GM23338 (cell line): ENCODE results near the gene GNB2. TPM values are rescaled to one million over a fixed set of nuclear protein-coding genes. Genes with fewer than 3 reads are reported as not detected.

Source experiments
- ATAC-seq: fragments of 200-7000 bp; cut with Tn5 transposase; 3 replicates; pipeline ENCODE4 v1.9.1; 2020
- DNase-seq: peaks from one replicate; pipeline ENCODE4 v3.0.0-alpha.2; 2015; ENCODE audit warnings: low spot score
- H2AFZ ChIP-seq: fragments of 200-600 bp; sonication (generic); 2 replicates; pipeline ENCODE4 v1.8.0; 2016; ENCODE audit warnings: antibody characterized with exemption, mild to moderate bottlenecking, moderate library complexity
- H3F3A ChIP-seq: fragments of 200-600 bp; sonication (generic); replicated peaks from 2 replicates; pipeline ENCODE4 v1.8.0; 2017; ENCODE audit warnings: antibody characterized with exemption, mixed run types, low read depth
- H3K27ac ChIP-seq: fragments of 200-600 bp; sonication (generic); 2 replicates; pipeline ENCODE4 v1.6.1; 2016; ENCODE audit warnings: low read depth
- H3K27me3 ChIP-seq: fragments of 200-600 bp; sonication (generic); 2 replicates; pipeline ENCODE4 v1.8.0; 2016; ENCODE audit warnings: mild to moderate bottlenecking, mixed run types, moderate library complexity; ENCODE audit not compliant: insufficient read depth
- H3K36me3 ChIP-seq: fragments of 200-600 bp; sonication (generic); 2 replicates; pipeline ENCODE4 v1.8.0; 2016; ENCODE audit warnings: mild to moderate bottlenecking; ENCODE audit not compliant: insufficient read depth
- H3K4me1 ChIP-seq: fragments of 200-600 bp; sonication (generic); 2 replicates; pipeline ENCODE4 v1.8.0; 2016; ENCODE audit warnings: mild to moderate bottlenecking, moderate library complexity; ENCODE audit not compliant: insufficient read depth
- H3K4me2 ChIP-seq: fragments of 200-600 bp; sonication (generic); 2 replicates; pipeline ENCODE4 v1.7.1; 2017; ENCODE audit warnings: mixed run types
- H3K4me3 ChIP-seq: fragments of 200-600 bp; sonication (generic); 2 replicates; pipeline ENCODE4 v1.6.1; 2016; ENCODE audit warnings: mixed run types
- H3K79me2 ChIP-seq: fragments of 200-600 bp; sonication (generic); replicated peaks from 2 replicates; pipeline ENCODE4 v1.8.0; 2017; ENCODE audit warnings: mild to moderate bottlenecking; ENCODE audit not compliant: insufficient read depth
- H3K9me2 ChIP-seq: fragments of 200-600 bp; sonication (generic); 2 replicates; pipeline ENCODE4 v1.8.0; 2017; ENCODE audit not compliant: insufficient read depth
- H4K20me1 ChIP-seq: fragments of 200-600 bp; sonication (generic); replicated peaks from 2 replicates; pipeline ENCODE4 v1.8.0; 2017; ENCODE audit warnings: mild to moderate bottlenecking; ENCODE audit not compliant: insufficient read depth
- H3K27ac Mint-ChIP-seq: 2 replicates; pipeline ENCODE4 v1.8.0; 2020; ENCODE audit warnings: inconsistent platforms, mild to moderate bottlenecking, moderate library complexity, mixed read lengths
- H3K27me3 Mint-ChIP-seq: 3 replicates; pipeline ENCODE4 v1.8.0; 2022; ENCODE audit warnings: low read depth, mild to moderate bottlenecking, moderate library complexity, mixed read lengths, inconsistent platforms; ENCODE audit not compliant: insufficient read depth, poor library complexity
- H3K36me3 Mint-ChIP-seq: 3 replicates; pipeline ENCODE4 v1.8.0; 2021; ENCODE audit warnings: low read depth, mild to moderate bottlenecking, inconsistent platforms, moderate library complexity, mixed read lengths
- H3K4me1 Mint-ChIP-seq: 3 replicates; pipeline ENCODE4 v1.8.0; 2020; ENCODE audit warnings: mild to moderate bottlenecking, inconsistent platforms, mixed read lengths
- H3K4me3 Mint-ChIP-seq: 3 replicates; pipeline ENCODE4 v1.8.0; 2021; ENCODE audit warnings: moderate library complexity, mild to moderate bottlenecking, inconsistent platforms, mixed read lengths
- H3K9me3 Mint-ChIP-seq: 3 replicates; pipeline ENCODE4 v1.8.0; 2020; ENCODE audit warnings: moderate library complexity, mild to moderate bottlenecking, inconsistent platforms, mixed read lengths
- CREB1 ChIP-seq: fragments of 250-450 bp; sonication (Bioruptor Pico); IDR thresholded peaks from 2 replicates; pipeline ENCODE4 v1.5.0; 2020; ENCODE audit warnings: low read depth, mild to moderate bottlenecking, moderate library complexity
- EZH2 ChIP-seq: fragments of 200-600 bp; sonication (generic); IDR thresholded peaks from one replicate; pipeline ENCODE4 v1.8.0; 2017; ENCODE audit warnings: antibody characterized with exemption, mild to moderate bottlenecking, low read depth; ENCODE audit not compliant: unreplicated experiment
- EZH2phosphoT487 ChIP-seq: fragments of 200-600 bp; sonication (generic); IDR thresholded peaks from one replicate; pipeline ENCODE4 v1.8.1; 2018; ENCODE audit warnings: antibody characterized with exemption; ENCODE audit not compliant: unreplicated experiment
- JUNB ChIP-seq: IDR thresholded peaks from one replicate; pipeline ENCODE4 v1.6.1; 2016; ENCODE audit warnings: antibody characterized with exemption; ENCODE audit not compliant: unreplicated experiment
- NANOG ChIP-seq: IDR thresholded peaks from 2 replicates; pipeline ENCODE4 v1.6.1; 2016; ENCODE audit warnings: antibody characterized with exemption, borderline replicate concordance
- POLR2AphosphoS5 ChIP-seq: IDR thresholded peaks from 2 replicates; pipeline ENCODE4 v1.6.1; 2016; ENCODE audit warnings: antibody characterized with exemption, low read depth
- STAT1 ChIP-seq: IDR thresholded peaks from one replicate; pipeline ENCODE4 v1.6.1; 2016; ENCODE audit warnings: antibody characterized with exemption; ENCODE audit not compliant: unreplicated experiment
- ZNF114 ChIP-seq: fragments of 250-450 bp; sonication (Bioruptor Pico); IDR thresholded peaks from 2 replicates; pipeline ENCODE4 v1.5.0; 2020; ENCODE audit warnings: mild to moderate bottlenecking, moderate library complexity
- ZNF331 ChIP-seq: fragments of 250-450 bp; sonication (Bioruptor Pico); IDR thresholded peaks from 2 replicates; pipeline ENCODE4 v1.5.0; 2020; ENCODE audit warnings: low read depth, mild to moderate bottlenecking, moderate library complexity
- polyA plus RNA-seq: library from polyadenylated mRNA; unstranded; fragments of >200 nt; fragmentation: Nextera tagmentation; extraction: Ambion mirVana; gene quantifications from 2 replicates; pipeline ENCODE4 v1.2.1, GENCODE V29; 2016
- total RNA-seq: library from RNA; depleted of rRNA; stranded (reverse); fragments of >200 nt; shearing (Covaris generic); gene quantifications from 2 replicates; pipeline ENCODE4 v1.2.3, GENCODE V29; 2014
- TF ChIP-seq, protein P1 (sequence below): IDR thresholded peaks from 2 replicates; pipeline ENCODE4 v1.6.1; 2016; ENCODE audit warnings: antibody characterized with exemption
- TF ChIP-seq, protein P2 (sequence below): fragments of 250-450 bp; sonication (Bioruptor Pico); IDR thresholded peaks from 2 replicates; pipeline ENCODE4 v1.5.0; 2020; ENCODE audit warnings: mild to moderate bottlenecking, moderate library complexity
- TF ChIP-seq, protein P3 (sequence below): IDR thresholded peaks from one replicate; pipeline ENCODE4 v1.6.1; 2018; ENCODE audit warnings: antibody characterized with exemption; ENCODE audit not compliant: unreplicated experiment
- TF ChIP-seq, protein P4 (sequence below), 2 experiments: fragments of 200-600 bp in 1 of 2; sonication (generic) in 1 of 2; conservative IDR thresholded peaks; 2 replicates each; pipeline versions ENCODE4 v1.5.1 to v1.6.1; 2016 to 2017; ENCODE audit warnings: antibody characterized with exemption in 2 of 2, low read depth in 2 of 2, mild to moderate bottlenecking in 2 of 2, moderate library complexity in 1 of 2

Gene GNB2
- total and polyA plus RNA-seq, 2 experiments from 2014 or later: 112 to 153 TPM

DNA sequence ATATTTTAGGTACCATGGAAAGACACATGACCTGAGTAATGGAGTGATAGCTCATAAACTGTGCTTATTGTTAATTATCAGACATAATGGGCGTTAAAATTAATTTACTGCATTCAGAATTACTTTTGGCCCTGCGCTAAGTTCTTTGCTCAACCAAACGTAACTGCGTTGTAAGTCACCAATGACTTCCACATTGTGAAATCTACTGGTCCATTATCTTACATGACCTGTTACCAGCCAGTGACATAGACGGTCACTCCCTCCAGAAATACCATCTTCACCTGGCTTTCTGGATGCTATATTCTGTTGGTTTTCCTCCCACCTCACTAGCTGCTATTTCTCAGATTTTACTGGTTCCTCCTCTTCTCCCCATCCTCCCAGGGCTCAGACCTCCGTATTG lies 25.5 kb downstream of the GNB2 start:
- Mint-ChIP-seq H3K4me3 (no peak overlapping the region), H3K27ac (no peak overlapping the region), H3K36me3 (no peaks in the 10 kb centered on the region), H3K4me1 (peaks cover 12% of the 10 kb centered on the region; the same call in 2 of the 3 replicates), H3K27me3 (peaks cover 12% of the 10 kb centered on the region), H3K9me3 (peaks cover 5% of the 10 kb centered on the region; the same call in 1 of the 3 replicates)
- Histone ChIP-seq H3K4me3 (no peak overlapping the region), H3K9me2 (no peaks in the 10 kb centered on the region), H3K4me1 (no peaks in the 10 kb centered on the region), H3K27ac (peak overlapping the region; percentile 78; the same call in 1 of the 2 replicates), H3K79me2 (peaks cover 39% of the 10 kb centered on the region), H3K36me3 (no peaks in the 10 kb centered on the region), H3K4me2 (no peak overlapping the region), H2AFZ (no peak overlapping the region), H3K27me3 (no peaks in the 10 kb centered on the region), H4K20me1 (no peaks in the 10 kb centered on the region), H3F3A (peaks cover 11% of the 10 kb centered on the region)
- TF ChIP-seq, protein P1, sequence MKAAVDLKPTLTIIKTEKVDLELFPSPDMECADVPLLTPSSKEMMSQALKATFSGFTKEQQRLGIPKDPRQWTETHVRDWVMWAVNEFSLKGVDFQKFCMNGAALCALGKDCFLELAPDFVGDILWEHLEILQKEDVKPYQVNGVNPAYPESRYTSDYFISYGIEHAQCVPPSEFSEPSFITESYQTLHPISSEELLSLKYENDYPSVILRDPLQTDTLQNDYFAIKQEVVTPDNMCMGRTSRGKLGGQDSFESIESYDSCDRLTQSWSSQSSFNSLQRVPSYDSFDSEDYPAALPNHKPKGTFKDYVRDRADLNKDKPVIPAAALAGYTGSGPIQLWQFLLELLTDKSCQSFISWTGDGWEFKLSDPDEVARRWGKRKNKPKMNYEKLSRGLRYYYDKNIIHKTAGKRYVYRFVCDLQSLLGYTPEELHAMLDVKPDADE: no peak
- TF ChIP-seq, protein P2, sequence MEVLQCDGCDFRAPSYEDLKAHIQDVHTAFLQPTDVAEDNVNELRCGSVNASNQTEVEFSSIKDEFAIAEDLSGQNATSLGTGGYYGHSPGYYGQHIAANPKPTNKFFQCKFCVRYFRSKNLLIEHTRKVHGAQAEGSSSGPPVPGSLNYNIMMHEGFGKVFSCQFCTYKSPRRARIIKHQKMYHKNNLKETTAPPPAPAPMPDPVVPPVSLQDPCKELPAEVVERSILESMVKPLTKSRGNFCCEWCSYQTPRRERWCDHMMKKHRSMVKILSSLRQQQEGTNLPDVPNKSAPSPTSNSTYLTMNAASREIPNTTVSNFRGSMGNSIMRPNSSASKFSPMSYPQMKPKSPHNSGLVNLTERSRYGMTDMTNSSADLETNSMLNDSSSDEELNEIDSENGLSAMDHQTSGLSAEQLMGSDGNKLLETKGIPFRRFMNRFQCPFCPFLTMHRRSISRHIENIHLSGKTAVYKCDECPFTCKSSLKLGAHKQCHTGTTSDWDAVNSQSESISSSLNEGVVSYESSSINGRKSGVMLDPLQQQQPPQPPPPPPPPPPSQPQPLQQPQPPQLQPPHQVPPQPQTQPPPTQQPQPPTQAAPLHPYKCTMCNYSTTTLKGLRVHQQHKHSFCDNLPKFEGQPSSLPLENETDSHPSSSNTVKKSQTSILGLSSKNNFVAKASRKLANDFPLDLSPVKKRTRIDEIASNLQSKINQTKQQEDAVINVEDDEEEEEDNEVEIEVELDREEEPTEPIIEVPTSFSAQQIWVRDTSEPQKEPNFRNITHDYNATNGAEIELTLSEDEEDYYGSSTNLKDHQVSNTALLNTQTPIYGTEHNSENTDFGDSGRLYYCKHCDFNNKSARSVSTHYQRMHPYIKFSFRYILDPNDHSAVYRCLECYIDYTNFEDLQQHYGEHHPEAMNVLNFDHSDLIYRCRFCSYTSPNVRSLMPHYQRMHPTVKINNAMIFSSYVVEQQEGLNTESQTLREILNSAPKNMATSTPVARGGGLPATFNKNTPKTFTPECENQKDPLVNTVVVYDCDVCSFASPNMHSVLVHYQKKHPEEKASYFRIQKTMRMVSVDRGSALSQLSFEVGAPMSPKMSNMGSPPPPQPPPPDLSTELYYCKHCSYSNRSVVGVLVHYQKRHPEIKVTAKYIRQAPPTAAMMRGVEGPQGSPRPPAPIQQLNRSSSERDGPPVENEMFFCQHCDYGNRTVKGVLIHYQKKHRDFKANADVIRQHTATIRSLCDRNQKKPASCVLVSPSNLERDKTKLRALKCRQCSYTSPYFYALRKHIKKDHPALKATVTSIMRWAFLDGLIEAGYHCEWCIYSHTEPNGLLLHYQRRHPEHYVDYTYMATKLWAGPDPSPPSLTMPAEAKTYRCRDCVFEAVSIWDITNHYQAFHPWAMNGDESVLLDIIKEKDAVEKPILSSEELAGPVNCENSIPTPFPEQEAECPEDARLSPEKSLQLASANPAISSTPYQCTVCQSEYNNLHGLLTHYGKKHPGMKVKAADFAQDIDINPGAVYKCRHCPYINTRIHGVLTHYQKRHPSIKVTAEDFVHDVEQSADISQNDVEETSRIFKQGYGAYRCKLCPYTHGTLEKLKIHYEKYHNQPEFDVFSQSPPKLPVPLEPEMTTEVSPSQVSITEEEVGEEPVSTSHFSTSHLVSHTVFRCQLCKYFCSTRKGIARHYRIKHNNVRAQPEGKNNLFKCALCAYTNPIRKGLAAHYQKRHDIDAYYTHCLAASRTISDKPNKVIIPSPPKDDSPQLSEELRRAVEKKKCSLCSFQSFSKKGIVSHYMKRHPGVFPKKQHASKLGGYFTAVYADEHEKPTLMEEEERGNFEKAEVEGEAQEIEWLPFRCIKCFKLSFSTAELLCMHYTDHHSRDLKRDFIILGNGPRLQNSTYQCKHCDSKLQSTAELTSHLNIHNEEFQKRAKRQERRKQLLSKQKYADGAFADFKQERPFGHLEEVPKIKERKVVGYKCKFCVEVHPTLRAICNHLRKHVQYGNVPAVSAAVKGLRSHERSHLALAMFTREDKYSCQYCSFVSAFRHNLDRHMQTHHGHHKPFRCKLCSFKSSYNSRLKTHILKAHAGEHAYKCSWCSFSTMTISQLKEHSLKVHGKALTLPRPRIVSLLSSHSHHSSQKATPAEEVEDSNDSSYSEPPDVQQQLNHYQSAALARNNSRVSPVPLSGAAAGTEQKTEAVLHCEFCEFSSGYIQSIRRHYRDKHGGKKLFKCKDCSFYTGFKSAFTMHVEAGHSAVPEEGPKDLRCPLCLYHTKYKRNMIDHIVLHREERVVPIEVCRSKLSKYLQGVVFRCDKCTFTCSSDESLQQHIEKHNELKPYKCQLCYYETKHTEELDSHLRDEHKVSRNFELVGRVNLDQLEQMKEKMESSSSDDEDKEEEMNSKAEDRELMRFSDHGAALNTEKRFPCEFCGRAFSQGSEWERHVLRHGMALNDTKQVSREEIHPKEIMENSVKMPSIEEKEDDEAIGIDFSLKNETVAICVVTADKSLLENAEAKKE (CRISPR knock-in tag): no peak
- TF ChIP-seq CREB1 (CRISPR knock-in tag) (no peak), STAT1 (no peak), ZNF114 (CRISPR knock-in tag) (no peak), ZNF331 (no peak), NANOG (no peak), POLR2AphosphoS5 (no peak), EZH2phosphoT487 (no peak), JUNB (no peak), EZH2 (no peak)
- TF ChIP-seq, protein P3, sequence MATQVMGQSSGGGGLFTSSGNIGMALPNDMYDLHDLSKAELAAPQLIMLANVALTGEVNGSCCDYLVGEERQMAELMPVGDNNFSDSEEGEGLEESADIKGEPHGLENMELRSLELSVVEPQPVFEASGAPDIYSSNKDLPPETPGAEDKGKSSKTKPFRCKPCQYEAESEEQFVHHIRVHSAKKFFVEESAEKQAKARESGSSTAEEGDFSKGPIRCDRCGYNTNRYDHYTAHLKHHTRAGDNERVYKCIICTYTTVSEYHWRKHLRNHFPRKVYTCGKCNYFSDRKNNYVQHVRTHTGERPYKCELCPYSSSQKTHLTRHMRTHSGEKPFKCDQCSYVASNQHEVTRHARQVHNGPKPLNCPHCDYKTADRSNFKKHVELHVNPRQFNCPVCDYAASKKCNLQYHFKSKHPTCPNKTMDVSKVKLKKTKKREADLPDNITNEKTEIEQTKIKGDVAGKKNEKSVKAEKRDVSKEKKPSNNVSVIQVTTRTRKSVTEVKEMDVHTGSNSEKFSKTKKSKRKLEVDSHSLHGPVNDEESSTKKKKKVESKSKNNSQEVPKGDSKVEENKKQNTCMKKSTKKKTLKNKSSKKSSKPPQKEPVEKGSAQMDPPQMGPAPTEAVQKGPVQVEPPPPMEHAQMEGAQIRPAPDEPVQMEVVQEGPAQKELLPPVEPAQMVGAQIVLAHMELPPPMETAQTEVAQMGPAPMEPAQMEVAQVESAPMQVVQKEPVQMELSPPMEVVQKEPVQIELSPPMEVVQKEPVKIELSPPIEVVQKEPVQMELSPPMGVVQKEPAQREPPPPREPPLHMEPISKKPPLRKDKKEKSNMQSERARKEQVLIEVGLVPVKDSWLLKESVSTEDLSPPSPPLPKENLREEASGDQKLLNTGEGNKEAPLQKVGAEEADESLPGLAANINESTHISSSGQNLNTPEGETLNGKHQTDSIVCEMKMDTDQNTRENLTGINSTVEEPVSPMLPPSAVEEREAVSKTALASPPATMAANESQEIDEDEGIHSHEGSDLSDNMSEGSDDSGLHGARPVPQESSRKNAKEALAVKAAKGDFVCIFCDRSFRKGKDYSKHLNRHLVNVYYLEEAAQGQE: no peak
- TF ChIP-seq, protein P4, sequence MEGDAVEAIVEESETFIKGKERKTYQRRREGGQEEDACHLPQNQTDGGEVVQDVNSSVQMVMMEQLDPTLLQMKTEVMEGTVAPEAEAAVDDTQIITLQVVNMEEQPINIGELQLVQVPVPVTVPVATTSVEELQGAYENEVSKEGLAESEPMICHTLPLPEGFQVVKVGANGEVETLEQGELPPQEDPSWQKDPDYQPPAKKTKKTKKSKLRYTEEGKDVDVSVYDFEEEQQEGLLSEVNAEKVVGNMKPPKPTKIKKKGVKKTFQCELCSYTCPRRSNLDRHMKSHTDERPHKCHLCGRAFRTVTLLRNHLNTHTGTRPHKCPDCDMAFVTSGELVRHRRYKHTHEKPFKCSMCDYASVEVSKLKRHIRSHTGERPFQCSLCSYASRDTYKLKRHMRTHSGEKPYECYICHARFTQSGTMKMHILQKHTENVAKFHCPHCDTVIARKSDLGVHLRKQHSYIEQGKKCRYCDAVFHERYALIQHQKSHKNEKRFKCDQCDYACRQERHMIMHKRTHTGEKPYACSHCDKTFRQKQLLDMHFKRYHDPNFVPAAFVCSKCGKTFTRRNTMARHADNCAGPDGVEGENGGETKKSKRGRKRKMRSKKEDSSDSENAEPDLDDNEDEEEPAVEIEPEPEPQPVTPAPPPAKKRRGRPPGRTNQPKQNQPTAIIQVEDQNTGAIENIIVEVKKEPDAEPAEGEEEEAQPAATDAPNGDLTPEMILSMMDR (conservative IDR thresholded peaks at IDR 0.05; ENCODE audit: low read depth in 2 of 2): no peak
- no peak for DNase-seq
- no peak for ATAC-seq
